Esophagus squamous epithelium (tissue), 5 donors: Measurements from ENCODE around the gene INPP4B. TPM values are rescaled to one million over a fixed set of nuclear protein-coding genes. Genes with fewer than 3 reads are reported as not detected.

Source experiments
- DNase-seq: peaks from one replicate; lab custom pipeline; 2025; lab: John Stamatoyannopoulos, UW
- H3K27ac ChIP-seq, 4 donors: fragments of 200-600 bp; sonication (generic); one replicate each; pipeline ENCODE4 v1.5.1; 2016 to 2019; ENCODE audit warnings: mild to moderate bottlenecking in 1 of 4
- H3K27me3 ChIP-seq, 4 donors: fragments of 200-600 bp; sonication (generic); 1 replicate in 3 of 4; 2 replicates in 1 of 4; pipeline versions ENCODE4 v1.5.1 to v1.6.0; 2017 to 2021; ENCODE audit warnings: antibody characterized with exemption in 1 of 4
- H3K36me3 ChIP-seq, 3 donors: fragments of 200-600 bp; sonication (generic); one replicate each; pipeline ENCODE4 v1.5.1; 2016 to 2019
- H3K4me1 ChIP-seq, 3 donors: fragments of 200-600 bp; sonication (generic); one replicate each; pipeline ENCODE4 v1.5.1; 2017 to 2019
- H3K4me3 ChIP-seq, 4 donors: fragments of 200-600 bp; sonication (generic); 1 replicate in 3 of 4; 2 replicates in 1 of 4; pipeline ENCODE4 v1.5.1; 2016 to 2019; ENCODE audit warnings: mild to moderate bottlenecking in 2 of 4, moderate library complexity in 1 of 4
- H3K9me3 ChIP-seq, 3 donors: fragments of 200-600 bp; sonication (generic); one replicate each; pipeline ENCODE4 v1.5.1; 2016 to 2019
- CTCF ChIP-seq, 6 experiments: fragments of 450-650 bp in 4 of 6; fragments of 200-600 bp in 2 of 6; sonication (generic) in 2 of 6; IDR thresholded peaks; one replicate each; pipeline ENCODE4 v1.5.1; 2016 to 2019; ENCODE audit warnings: antibody characterized with exemption in 6 of 6, mild to moderate bottlenecking in 4 of 6, moderate library complexity in 4 of 6
- POLR2A ChIP-seq, 4 donors: fragments of 450-650 bp; IDR thresholded peaks; one replicate each; pipeline ENCODE4 v1.6.1; 2017; ENCODE audit warnings: antibody characterized with exemption in 4 of 4, mild to moderate bottlenecking in 4 of 4, moderate library complexity in 3 of 4
- WGBS, 2 donors: methylation state at CpG; one replicate each; pipeline ENCODE4 v1.1.5; 2018; 5-methylcytosine and 5-hydroxymethylcytosine counted together
- intact Hi-C: fragments of 100-400 bp; cut with DNase I; formaldehyde crosslinking; loops from one replicate; pipeline ENCODE4 v1.15.0; 2022
- total RNA-seq, 4 donors: library from RNA; depleted of rRNA; stranded (reverse); fragments of >200 nt; gene quantifications; one replicate each; pipeline ENCODE4 v1.1.0, GENCODE V29; 2016
- donor health status: DM: yes; HTN: yes; CAD: no.

INPP4B gene
- total RNA-seq, 4 donors from 2014 or later, result 14.3 to 49.7 (median 21.3) TPM

- Histone ChIP-seq H3K4me3 (no peak overlapping the region), H3K9me3 (peaks cover 0 to 4% (median 0%) of the 10 kb centered on the region in 3 donors), H3K4me1 (no peaks in the 10 kb centered on the region), H3K27me3 (no peaks in the 10 kb centered on the region), H3K36me3 (no peaks in the 10 kb centered on the region), H3K27ac (no peak overlapping the region)
- 70 to 83% methylated on average over 1 of the region's 1 CpG for WGBS, 2 donors
- no peak for TF ChIP-seq POLR2A (IDR thresholded peaks at IDR 0.05)
- no peak for TF ChIP-seq CTCF (IDR thresholded peaks at IDR 0.05)
- DNase-seq, result no peak
- intact Hi-C loops, result no loop called here
These were observed 840.6 kb downstream of the INPP4B start for GRCh38 chr4:142005519-142005918.

- H3K4me1 ChIP-seq, result no peaks in the 10 kb centered on the region
- TF ChIP-seq POLR2A (IDR thresholded peaks at IDR 0.05), result no peak
- TF ChIP-seq CTCF (IDR thresholded peaks at IDR 0.05), result no peak
- H3K27ac ChIP-seq, result no peak overlapping the region
- no peak overlapping the region for H3K4me3 ChIP-seq
- H3K9me3 ChIP-seq, result no peaks in the 10 kb centered on the region
- 83 to 86% methylated on average over 5 of the region's 5 CpGs for WGBS, 2 donors
- no peak for DNase-seq
- no peaks in the 10 kb centered on the region for H3K27me3 ChIP-seq
- intact Hi-C loops, result no loop called here
- H3K36me3 ChIP-seq, result no peaks in the 10 kb centered on the region
These were observed 846.5 kb downstream of the INPP4B start for GRCh38 chr4:141999446-142000143.

GRCh38 chr4:141995056-141995455, 851.0 kb downstream of the INPP4B start:
- no peak for DNase-seq
- WGBS, 2 donors, result 13 to 33% methylated on average over 1 of the region's 1 CpG
- intact Hi-C loops, result no loop called here
- no peaks in the 10 kb centered on the region for H3K9me3 ChIP-seq
- TF ChIP-seq CTCF (IDR thresholded peaks at IDR 0.05) (no peak), POLR2A (IDR thresholded peaks at IDR 0.05) (no peak)
- no peak overlapping the region for H3K27ac ChIP-seq
- no peak overlapping the region for H3K4me3 ChIP-seq
- H3K4me1 ChIP-seq, result no peaks in the 10 kb centered on the region
- H3K27me3 ChIP-seq, result no peaks in the 10 kb centered on the region
- no peaks in the 10 kb centered on the region for H3K36me3 ChIP-seq

GRCh38 chr4:141977433-141977832, 868.7 kb downstream of the INPP4B start:
- intact Hi-C loops, result no loop called here
- WGBS, 2 donors, result 54 to 69% methylated on average over 3 of the region's 3 CpGs
- no peaks in the 10 kb centered on the region for H3K4me1 ChIP-seq
- H3K9me3 ChIP-seq, result no peaks in the 10 kb centered on the region
- no peak for DNase-seq
- H3K36me3 ChIP-seq, result no peaks in the 10 kb centered on the region
- H3K27me3 ChIP-seq, result no peaks in the 10 kb centered on the region
- H3K27ac ChIP-seq, result no peak overlapping the region
- no peak overlapping the region for H3K4me3 ChIP-seq
- TF ChIP-seq CTCF (IDR thresholded peaks at IDR 0.05) (no peak), POLR2A (IDR thresholded peaks at IDR 0.05) (no peak)
